ENCODE results near the gene SMTNL2.
"Not testable (repeated sequence)": the region's sequence is repeated elsewhere in the genome, so short reads cannot be mapped to it uniquely, and the experiment has no call there.

Gene SMTNL2

DNA sequence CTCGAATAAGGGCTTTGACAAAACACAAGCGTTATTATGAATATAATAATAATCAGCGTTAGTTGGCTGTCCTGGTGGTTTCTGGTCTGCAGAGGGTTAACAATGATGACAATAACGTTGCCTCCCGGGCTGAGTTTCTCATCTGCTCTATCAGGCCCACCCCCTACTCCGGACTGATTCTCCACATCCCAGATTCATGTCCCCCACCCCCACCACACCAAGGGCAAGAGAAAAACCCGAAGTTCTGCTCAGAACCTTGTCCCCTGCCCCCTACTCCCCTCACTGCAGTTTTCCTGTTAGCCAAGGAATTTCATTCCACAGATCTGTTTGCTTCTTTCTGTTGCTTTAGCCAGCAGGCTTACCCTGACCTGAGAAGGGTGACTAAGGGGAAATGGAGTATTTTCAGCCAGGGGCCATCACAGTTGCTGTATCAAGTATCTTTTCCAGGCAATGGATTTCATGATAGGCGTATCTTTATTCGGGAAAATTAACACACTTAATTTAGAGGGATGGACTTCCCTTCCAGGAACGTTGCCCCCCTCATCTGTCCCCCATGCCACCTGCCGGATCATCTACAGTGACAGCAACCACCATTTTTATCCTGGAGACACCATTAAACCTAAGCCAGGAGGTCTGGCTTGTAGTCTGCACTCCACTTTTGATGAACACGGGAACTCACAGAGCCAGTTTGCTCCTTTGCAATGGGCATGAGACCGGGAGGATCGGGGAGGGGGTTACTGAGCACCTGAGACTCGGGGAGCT lies 33.4 kb downstream of the SMTNL2 start:
- CTCF ChIA-PET: interaction anchor here (1.4 kb wide), 1 partner anchor 51 kb away, joined by 10 read pairs; no protein-coding TSS in a partner anchor
- no peak for DNase-seq (ENCODE audit: low spot score)
- POLR2A ChIA-PET (ENCODE audit: low non-redundant PET): no interaction called here
- H3K27ac ChIP-seq: no peak overlapping the region
- TF ChIP-seq, protein P1, sequence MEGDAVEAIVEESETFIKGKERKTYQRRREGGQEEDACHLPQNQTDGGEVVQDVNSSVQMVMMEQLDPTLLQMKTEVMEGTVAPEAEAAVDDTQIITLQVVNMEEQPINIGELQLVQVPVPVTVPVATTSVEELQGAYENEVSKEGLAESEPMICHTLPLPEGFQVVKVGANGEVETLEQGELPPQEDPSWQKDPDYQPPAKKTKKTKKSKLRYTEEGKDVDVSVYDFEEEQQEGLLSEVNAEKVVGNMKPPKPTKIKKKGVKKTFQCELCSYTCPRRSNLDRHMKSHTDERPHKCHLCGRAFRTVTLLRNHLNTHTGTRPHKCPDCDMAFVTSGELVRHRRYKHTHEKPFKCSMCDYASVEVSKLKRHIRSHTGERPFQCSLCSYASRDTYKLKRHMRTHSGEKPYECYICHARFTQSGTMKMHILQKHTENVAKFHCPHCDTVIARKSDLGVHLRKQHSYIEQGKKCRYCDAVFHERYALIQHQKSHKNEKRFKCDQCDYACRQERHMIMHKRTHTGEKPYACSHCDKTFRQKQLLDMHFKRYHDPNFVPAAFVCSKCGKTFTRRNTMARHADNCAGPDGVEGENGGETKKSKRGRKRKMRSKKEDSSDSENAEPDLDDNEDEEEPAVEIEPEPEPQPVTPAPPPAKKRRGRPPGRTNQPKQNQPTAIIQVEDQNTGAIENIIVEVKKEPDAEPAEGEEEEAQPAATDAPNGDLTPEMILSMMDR (conservative IDR thresholded peaks at IDR 0.05; ENCODE audit: low read depth): no peak

DNA sequence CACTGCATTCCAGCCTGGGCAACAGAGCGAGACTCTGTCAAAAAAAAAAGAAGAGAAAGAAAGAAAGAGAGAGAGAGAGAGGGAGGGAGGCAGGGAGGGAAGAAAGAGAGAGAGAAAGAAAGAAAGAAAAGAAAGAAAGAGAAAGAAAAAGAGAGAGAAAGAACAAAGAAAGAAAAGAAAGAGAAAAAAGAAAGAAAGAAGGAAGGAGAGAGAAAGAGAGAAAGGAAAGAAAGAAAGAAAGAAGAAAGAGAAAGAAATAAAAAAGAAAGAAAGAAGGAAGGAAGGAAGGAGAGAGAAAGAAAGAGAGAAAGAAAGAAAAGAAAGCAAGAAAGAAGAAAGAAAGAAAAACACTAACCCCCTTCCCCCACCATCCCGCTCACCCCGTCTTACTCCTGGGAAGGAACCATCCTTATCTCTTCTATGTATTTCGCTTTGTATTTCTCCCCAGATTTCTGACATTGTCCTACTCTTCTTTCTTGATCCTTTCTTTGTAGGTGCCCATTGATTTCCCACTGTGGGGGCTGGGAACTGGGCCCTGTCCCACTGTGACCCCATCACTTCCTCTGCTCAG lies 36.3 kb downstream of the SMTNL2 start:
- no peak for DNase-seq (ENCODE audit: low spot score)
- CTCF ChIA-PET: no interaction called here
- POLR2A ChIA-PET (ENCODE audit: low non-redundant PET): no interaction called here
- TF ChIP-seq, protein P1 (conservative IDR thresholded peaks at IDR 0.05; ENCODE audit: low read depth): no peak
- H3K27ac ChIP-seq: no peak overlapping the region

DNA sequence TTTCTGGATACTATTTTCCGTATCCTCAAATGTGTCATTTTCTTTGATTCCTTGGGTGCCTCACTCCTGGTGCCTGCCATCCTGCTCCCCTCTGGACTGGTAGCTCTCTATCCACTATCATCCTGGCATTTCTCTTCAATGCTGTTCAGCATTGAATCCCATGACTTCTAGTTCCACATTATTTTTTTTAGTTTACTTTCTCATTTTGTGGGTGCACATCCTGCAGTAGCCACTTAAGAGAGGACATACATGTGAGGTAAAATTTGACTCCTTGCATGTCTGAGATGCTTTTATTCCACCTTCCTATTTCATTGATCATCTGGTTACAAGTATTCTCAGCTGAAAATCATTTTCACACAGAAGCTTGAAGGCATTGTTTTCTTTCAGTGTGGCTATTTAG lies 38.0 kb downstream of the SMTNL2 start:
- POLR2A ChIA-PET (ENCODE audit: low non-redundant PET): no interaction called here
- DNase-seq (ENCODE audit: low spot score): no peak
- CTCF ChIA-PET: interaction anchor here (2.0 kb wide), 1 partner anchor 56 kb away, joined by 7 read pairs; no protein-coding TSS in a partner anchor

DNA sequence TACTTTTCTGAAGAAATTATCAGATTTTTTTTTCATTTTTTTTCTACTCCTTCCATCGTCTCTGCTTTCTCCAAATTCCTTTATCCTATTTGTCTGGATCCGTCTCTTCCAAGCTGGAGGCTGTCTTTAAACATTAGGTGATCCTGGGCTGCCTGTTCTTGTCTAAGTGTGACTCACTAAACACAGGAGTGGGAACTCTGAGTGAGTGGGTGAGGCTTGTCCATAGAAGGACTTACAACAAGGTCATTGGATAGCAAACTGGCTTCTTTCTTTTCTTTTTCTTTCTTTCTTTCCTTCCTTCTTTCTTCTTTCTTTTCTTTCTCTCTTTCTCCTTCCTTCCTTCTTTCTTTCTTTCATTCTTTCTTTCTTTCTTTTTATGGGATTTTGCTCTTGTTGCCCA lies 38.9 kb downstream of the SMTNL2 start:
- TF ChIP-seq, protein P1 (conservative IDR thresholded peaks at IDR 0.05; ENCODE audit: low read depth): no peak
- no peak overlapping the region for H3K27ac ChIP-seq
- ChIA-PET CTCF (interaction anchor here (2.0 kb wide), 1 partner anchor 57 kb away, joined by 7 read pairs; no protein-coding TSS in a partner anchor), POLR2A (ENCODE audit: low non-redundant PET) (no interaction called here)
- DNase-seq (ENCODE audit: low spot score): peak; percentile 55

More for the DNA sequence above, 38.0 kb downstream of the SMTNL2 start:
- no peak overlapping the region for H3K27ac ChIP-seq
- TF ChIP-seq, protein P1 (conservative IDR thresholded peaks at IDR 0.05; ENCODE audit: low read depth): no peak

DNA sequence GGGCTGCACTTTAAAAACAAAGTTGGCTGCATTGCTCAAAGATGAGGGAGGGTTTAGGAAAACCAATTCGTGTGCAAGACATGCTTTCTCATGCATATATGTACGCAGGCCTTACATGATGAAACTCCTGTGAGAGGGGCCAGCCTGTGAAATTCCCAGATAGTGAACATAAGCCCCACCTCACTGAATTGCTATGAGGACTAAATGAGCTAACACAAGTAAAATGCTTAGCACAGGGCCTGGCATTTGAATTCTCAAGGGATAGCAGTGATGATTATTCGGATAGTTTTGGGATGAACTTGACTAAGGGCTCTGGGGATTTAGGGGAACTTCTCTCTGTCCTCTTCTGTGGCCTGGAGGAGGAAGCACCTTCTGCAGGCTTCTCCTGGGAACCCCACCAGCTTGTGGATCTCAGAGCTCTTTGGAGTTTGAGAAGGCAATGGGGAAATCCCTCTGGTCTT lies 40.2 kb downstream of the SMTNL2 start:
- CTCF ChIA-PET: interaction anchor here (1.2 to 1.6 kb wide), 2 partner anchors 55 to 70 kb away, joined by 4 to 10 read pairs; no protein-coding TSS in a partner anchor
- DNase-seq (ENCODE audit: low spot score); H3K27ac ChIP-seq: not testable (repeated sequence)
- POLR2A ChIA-PET (ENCODE audit: low non-redundant PET): interaction anchor here (0.5 kb wide), 1 partner anchor 238 kb away, joined by 3 read pairs; no protein-coding TSS in a partner anchor

DNA sequence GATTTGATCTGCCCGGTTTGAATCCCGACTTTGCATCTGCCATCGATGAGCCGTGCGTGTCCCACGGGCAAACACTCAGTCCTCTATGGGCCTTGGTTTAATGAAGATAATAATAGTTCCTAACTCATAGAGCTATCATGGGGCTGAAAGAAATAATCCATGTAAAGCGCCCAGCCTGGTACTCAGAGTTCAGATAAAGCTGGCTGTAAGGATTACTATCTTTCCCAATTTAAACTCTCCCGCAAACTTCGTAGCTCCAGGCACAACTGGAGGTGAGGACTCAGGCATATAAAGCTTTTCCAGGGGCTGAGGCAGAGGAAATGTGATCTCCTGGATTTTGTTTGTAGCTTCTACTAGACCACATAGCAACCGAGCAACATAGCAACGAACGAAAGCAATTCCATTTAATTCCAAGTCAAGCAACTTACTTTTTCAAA lies 40.9 kb downstream of the SMTNL2 start:
- DNase-seq (ENCODE audit: low spot score): no peak
- ChIA-PET CTCF (interaction anchor here (0.6 to 1.7 kb wide), 8 partner anchors 11 to 175 kb away, joined by 3 to 11 read pairs (median 4); no protein-coding TSS in a partner anchor), POLR2A (ENCODE audit: low non-redundant PET) (no interaction called here)
- no peak overlapping the region for H3K27ac ChIP-seq
- TF ChIP-seq, protein P1 (conservative IDR thresholded peaks at IDR 0.05; ENCODE audit: low read depth): no peak

Measured in RWPE1 (cell line).